K562 (cell line): ENCODE data around the gene CRAT. TPM values are rescaled to one million over a fixed set of nuclear protein-coding genes. Genes with fewer than 3 reads are reported as not detected.

Experiments
- ATF1 ChIP-seq, 2 experiments: fragments of 450-650 bp in 1 of 2; IDR thresholded peaks; 2 replicates each; pipeline ENCODE4 v1.6.1; 2016; ENCODE audit warnings: missing compliant biosample characterization in 1 of 2, missing genetic modification characterization in 1 of 2
- CCAR2 ChIP-seq: fragments of 200-400 bp; formaldehyde crosslinking; IDR thresholded peaks from 2 replicates; pipeline ENCODE4 v1.6.1; 2017; ENCODE audit warnings: mild to moderate bottlenecking, low read depth, low read length
- CHD4 ChIP-seq: fragments of 200-600 bp; sonication (generic); IDR thresholded peaks from 3 replicates; pipeline ENCODE4 v1.6.1; 2012; ENCODE audit warnings: low read depth, mild to moderate bottlenecking, mixed read lengths, low read length, inconsistent platforms; ENCODE audit not compliant: insufficient read depth, insufficient replicate concordance, poor library complexity, severe bottlenecking
- CREM ChIP-seq: IDR thresholded peaks from 2 replicates; pipeline ENCODE4 v1.6.1; 2014; ENCODE audit warnings: antibody characterized with exemption, low read depth
- EP300 ChIP-seq: IDR thresholded peaks from 2 replicates; pipeline ENCODE4 v1.6.1; 2012; ENCODE audit warnings: low read length, improper control_type of control experiment
- ETV1 ChIP-seq: fragments of 450-650 bp; conservative IDR thresholded peaks from 2 replicates; pipeline ENCODE4 v1.6.1; 2016; ENCODE audit warnings: missing genetic modification characterization, control low read depth, low read depth, missing compliant biosample characterization
- FOXA1 ChIP-seq: fragments of 450-650 bp; IDR thresholded peaks from 2 replicates; pipeline ENCODE4 v1.6.1; 2016; ENCODE audit warnings: mild to moderate bottlenecking, borderline replicate concordance
- HEY1 ChIP-seq: fragments of 250-450 bp; sonication (Bioruptor Pico); IDR thresholded peaks from 2 replicates; pipeline ENCODE4 v1.5.0; 2020; ENCODE audit warnings: mild to moderate bottlenecking, moderate library complexity, borderline replicate concordance
- KLF16 ChIP-seq: IDR thresholded peaks from 2 replicates; pipeline ENCODE4 v1.6.1; 2016; ENCODE audit warnings: antibody characterized with exemption
- MAZ ChIP-seq, 2 experiments: fragments of 450-650 bp in 1 of 2; sonication (generic) in 1 of 2; formaldehyde crosslinking; IDR thresholded peaks in 1 of 2; conservative IDR thresholded peaks in 1 of 2; 2 replicates each; pipeline versions ENCODE4 v1.4.0 to v1.5.0; 2020; ENCODE audit warnings: mild to moderate bottlenecking in 1 of 2, missing genetic modification reagents in 1 of 2
- PTBP1 ChIP-seq: fragments of 200-400 bp; formaldehyde crosslinking; IDR thresholded peaks from 2 replicates; pipeline ENCODE4 v1.6.1; 2017; ENCODE audit warnings: low read depth, low read length
- TEAD2 ChIP-seq: fragments of 450-650 bp; IDR thresholded peaks from 2 replicates; pipeline ENCODE4 v1.6.1; 2016; ENCODE audit warnings: missing genetic modification characterization, control low read depth, missing compliant biosample characterization
- THRAP3 ChIP-seq: fragments of 450-650 bp; IDR thresholded peaks from 2 replicates; pipeline ENCODE4 v1.6.1; 2016; ENCODE audit warnings: mild to moderate bottlenecking, inconsistent platforms, borderline replicate concordance
- ZNF133 ChIP-seq: fragments of 250-450 bp; sonication (Bioruptor Pico); IDR thresholded peaks from 2 replicates; pipeline ENCODE4 v1.4.0; 2020; ENCODE audit warnings: mild to moderate bottlenecking
- ZNF134 ChIP-seq: fragments of 250-450 bp; sonication (Bioruptor Pico); conservative IDR thresholded peaks from 2 replicates; pipeline ENCODE4 v1.4.0; 2020
- ZNF282 ChIP-seq: sonication (generic); formaldehyde crosslinking; IDR thresholded peaks from 2 replicates; pipeline ENCODE4 v1.8.1; 2023; ENCODE audit warnings: missing genetic modification reagents
- polyA plus RNA-seq, 8 experiments: library from polyadenylated mRNA; depleted of rRNA in 4 of 8; stranded (reverse) in 5 of 8; unstranded in 3 of 8; fragments of >200 nt; fragmentation: Nextera tagmentation in 2 of 8; fragmentation: Illumina TruSeq in 1 of 8; extraction: Ambion mirVana in 2 of 8; extraction: Trizol in 1 of 8; gene quantifications; 2 replicates each; pipeline versions ENCODE4 v1.2.1 to v1.2.3, GENCODE V29; 2011 to 2014; ENCODE audit warnings: inconsistent platforms in 1 of 8, missing spikeins in 1 of 8
- total RNA-seq, 7 experiments: library from RNA; depleted of rRNA in 6 of 7; stranded (reverse); fragments of >200 nt in 6 of 7; fragmentation: Illumina TruSeq in 2 of 7; extraction: Trizol in 2 of 7; gene quantifications; 2 replicates each; pipeline versions ENCODE4 v1.2.1 to v1.2.3, GENCODE V29; 2011 to 2021; ENCODE audit warnings: low replicate concordance in 1 of 7
- TF ChIP-seq, protein P1 (sequence below): sonication (generic); formaldehyde crosslinking; IDR thresholded peaks from 2 replicates; pipeline ENCODE4 v1.8.1; 2023; ENCODE audit warnings: mild to moderate bottlenecking, missing genetic modification reagents
- TF ChIP-seq, protein P2 (sequence below): fragments of 450-650 bp; IDR thresholded peaks from 2 replicates; pipeline ENCODE4 v1.6.1; 2018; ENCODE audit not compliant: partially characterized antibody
- TF ChIP-seq, protein P3 (sequence below): fragments of 200-800 bp; sonication (Bioruptor generic); IDR thresholded peaks from 2 replicates; pipeline ENCODE4 v1.6.1; 2017; ENCODE audit warnings: missing genetic modification characterization, missing compliant biosample characterization

Gene CRAT
- total and polyA plus RNA-seq, 9 of the 15 experiments (the other 6 are each of a cell fraction or from before 2014, with no cell fraction given): 0.20 to 13.8 (median 5.4) TPM

DNA sequence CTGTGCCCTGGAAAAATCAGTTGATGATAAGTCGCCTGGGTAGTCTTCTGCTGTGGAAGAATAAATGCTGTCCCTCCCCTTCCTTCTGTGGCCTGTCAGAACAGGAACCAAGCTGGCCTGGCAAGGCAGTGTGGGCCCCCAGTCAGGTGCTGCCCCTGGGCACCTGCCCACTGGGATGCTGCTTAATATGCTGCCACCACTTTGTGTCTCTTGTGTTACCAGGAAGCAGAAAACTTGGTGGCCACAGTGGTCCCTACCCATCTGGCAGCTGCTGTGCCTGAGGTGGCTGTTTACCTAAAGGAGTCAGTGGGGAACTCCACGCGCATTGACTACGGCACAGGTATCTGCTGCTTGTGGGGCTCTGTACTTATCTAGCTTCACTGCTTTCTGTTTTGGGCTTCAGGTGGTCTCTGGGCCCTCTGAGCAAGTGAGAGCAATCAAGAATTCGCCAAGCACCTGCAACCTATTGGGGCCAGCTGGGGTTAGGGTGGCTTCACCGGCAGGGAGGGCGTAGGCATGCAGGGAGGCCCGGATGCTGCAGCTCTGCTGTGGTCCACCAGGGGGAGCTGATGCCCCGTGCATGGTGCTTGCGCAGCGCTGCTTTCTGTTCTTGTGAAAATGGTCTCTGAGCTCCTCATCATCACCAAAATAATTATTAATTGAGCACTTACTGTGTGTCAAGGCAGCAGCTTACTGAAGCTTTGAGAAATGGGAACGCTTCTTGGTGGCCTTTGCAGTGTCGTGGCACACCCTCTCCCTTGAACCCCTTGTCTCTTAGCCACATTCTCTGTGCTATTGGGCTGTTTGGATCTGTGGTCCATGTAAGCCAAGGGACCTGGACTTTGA, 20.9 kb upstream of the CRAT start (continued):
- TF ChIP-seq FOXA1 (no peak), ZNF282 (CRISPR knock-in tag) (no peak), ZNF134 (no peak), ETV1 (tag) (no peak), ATF1 (CRISPR knock-in tag; IDR thresholded peaks at IDR 0.05) (no peak), ATF1 (tag; IDR thresholded peaks at IDR 0.05) (no peak), CHD4 (no peak), THRAP3 (no peak), MAZ (CRISPR knock-in tag; conservative IDR thresholded peaks at IDR 0.05 in 1 of 2, IDR thresholded peaks at IDR 0.05 in 1 of 2) (peak in 1 of 2 experiments; percentile 58; a peak in 2 of 4 replicates), KLF16 (0 out of 2 replicates have a peak, but pooled peaks have one; percentile 57), EP300 (0 out of 2 replicates have a peak, but pooled peaks have one; percentile 21), CREM (peak; percentile 52; the same call in 1 of the 2 replicates), HEY1 (CRISPR knock-in tag) (no peak), PTBP1 (no peak), ZNF133 (no peak), TEAD2 (tag) (no peak; the same call in 1 of the 2 replicates), CCAR2 (no peak)
- TF ChIP-seq, protein P1, sequence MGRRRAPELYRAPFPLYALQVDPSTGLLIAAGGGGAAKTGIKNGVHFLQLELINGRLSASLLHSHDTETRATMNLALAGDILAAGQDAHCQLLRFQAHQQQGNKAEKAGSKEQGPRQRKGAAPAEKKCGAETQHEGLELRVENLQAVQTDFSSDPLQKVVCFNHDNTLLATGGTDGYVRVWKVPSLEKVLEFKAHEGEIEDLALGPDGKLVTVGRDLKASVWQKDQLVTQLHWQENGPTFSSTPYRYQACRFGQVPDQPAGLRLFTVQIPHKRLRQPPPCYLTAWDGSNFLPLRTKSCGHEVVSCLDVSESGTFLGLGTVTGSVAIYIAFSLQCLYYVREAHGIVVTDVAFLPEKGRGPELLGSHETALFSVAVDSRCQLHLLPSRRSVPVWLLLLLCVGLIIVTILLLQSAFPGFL (CRISPR knock-in tag): no peak
- TF ChIP-seq, protein P2, sequence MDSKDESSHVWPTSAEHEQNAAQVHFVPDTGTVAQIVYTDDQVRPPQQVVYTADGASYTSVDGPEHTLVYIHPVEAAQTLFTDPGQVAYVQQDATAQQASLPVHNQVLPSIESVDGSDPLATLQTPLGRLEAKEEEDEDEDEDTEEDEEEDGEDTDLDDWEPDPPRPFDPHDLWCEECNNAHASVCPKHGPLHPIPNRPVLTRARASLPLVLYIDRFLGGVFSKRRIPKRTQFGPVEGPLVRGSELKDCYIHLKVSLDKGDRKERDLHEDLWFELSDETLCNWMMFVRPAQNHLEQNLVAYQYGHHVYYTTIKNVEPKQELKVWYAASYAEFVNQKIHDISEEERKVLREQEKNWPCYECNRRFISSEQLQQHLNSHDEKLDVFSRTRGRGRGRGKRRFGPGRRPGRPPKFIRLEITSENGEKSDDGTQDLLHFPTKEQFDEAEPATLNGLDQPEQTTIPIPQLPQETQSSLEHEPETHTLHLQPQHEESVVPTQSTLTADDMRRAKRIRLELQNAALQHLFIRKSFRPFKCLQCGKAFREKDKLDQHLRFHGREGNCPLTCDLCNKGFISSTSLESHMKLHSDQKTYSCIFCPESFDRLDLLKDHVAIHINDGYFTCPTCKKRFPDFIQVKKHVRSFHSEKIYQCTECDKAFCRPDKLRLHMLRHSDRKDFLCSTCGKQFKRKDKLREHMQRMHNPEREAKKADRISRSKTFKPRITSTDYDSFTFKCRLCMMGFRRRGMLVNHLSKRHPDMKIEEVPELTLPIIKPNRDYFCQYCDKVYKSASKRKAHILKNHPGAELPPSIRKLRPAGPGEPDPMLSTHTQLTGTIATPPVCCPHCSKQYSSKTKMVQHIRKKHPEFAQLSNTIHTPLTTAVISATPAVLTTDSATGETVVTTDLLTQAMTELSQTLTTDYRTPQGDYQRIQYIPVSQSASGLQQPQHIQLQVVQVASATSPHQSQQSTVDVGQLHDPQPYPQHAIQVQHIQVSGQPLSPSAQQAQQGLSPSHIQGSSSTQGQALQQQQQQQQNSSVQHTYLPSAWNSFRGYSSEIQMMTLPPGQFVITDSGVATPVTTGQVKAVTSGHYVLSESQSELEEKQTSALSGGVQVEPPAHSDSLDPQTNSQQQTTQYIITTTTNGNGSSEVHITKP: no peak
- TF ChIP-seq, protein P3, sequence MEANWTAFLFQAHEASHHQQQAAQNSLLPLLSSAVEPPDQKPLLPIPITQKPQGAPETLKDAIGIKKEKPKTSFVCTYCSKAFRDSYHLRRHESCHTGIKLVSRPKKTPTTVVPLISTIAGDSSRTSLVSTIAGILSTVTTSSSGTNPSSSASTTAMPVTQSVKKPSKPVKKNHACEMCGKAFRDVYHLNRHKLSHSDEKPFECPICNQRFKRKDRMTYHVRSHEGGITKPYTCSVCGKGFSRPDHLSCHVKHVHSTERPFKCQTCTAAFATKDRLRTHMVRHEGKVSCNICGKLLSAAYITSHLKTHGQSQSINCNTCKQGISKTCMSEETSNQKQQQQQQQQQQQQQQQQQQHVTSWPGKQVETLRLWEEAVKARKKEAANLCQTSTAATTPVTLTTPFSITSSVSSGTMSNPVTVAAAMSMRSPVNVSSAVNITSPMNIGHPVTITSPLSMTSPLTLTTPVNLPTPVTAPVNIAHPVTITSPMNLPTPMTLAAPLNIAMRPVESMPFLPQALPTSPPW (CRISPR knock-in tag): peak; percentile 37; the same call in 1 of the 2 replicates
